ENCODE results near the gene NXNL1. TPM values are rescaled to one million over a fixed set of nuclear protein-coding genes. Genes with fewer than 3 reads are reported as not detected.

Gene NXNL1
- total and polyA plus RNA-seq, 2 of the 8 experiments (the other 6 are each of a cell fraction or from before 2014, with no cell fraction given), result not detected

- no peaks in the 10 kb centered on the region for H3K79me1 ChIP-seq (ENCODE audit: low read depth, low read length)
- H3K27me3 ChIP-seq (replicated peaks in 1 of 4; ENCODE audit: control insufficient read depth in 3 of 4, extremely low read depth in 1 of 4, insufficient read depth in 3 of 4, low read length in 3 of 4), result peaks cover 0 to 6% (median 0%) of the 10 kb centered on the region in 4 experiments; a peak in 2 of 7 replicates
- no peak overlapping the region for H3K4me3 ChIP-seq (ENCODE audit: extremely low read depth in 1 of 4, insufficient read depth in 2 of 4, low read depth in 3 of 4, low read length in 4 of 4)
- H2AK5ac ChIP-seq (ENCODE audit: low read depth, low read length), result no peak overlapping the region
- H4K91ac ChIP-seq (replicated peaks; ENCODE audit: insufficient read length, low read length), result no peak overlapping the region
- H4K5ac ChIP-seq (ENCODE audit: insufficient read length, low read depth, low read length), result no peak overlapping the region
- H3K36me3 ChIP-seq (ENCODE audit: control insufficient read depth in 2 of 4, insufficient read depth in 4 of 4, low read length in 3 of 4), result peaks cover 0 to 7% (median 0%) of the 10 kb centered on the region in 4 experiments; a peak in 2 of 8 replicates
- no peak overlapping the region for H3K4me2 ChIP-seq (ENCODE audit: insufficient read depth in 1 of 2, low read depth in 2 of 2, low read length in 2 of 2)
- no peak overlapping the region for H3K18ac ChIP-seq (ENCODE audit: extremely low read depth, low read length)
- H3K27ac ChIP-seq (ENCODE audit: low read depth, low read length), result no peak overlapping the region
- no peaks in the 10 kb centered on the region for H4K20me1 ChIP-seq (replicated peaks in 1 of 2; ENCODE audit: control insufficient read depth in 1 of 2, insufficient read depth in 2 of 2, low read length in 2 of 2)
- CTCF ChIA-PET (ENCODE audit: partially characterized antibody), result interaction anchor here (0.6 to 1.4 kb wide), 2 partner anchors 43 to 84 kb away, joined by 3 to 5 read pairs; no protein-coding TSS in a partner anchor
- no peak overlapping the region for H2AFZ ChIP-seq (ENCODE audit: low read length)
- H2BK20ac ChIP-seq (ENCODE audit: low read length), result no peak overlapping the region
- H3K9me3 ChIP-seq (ENCODE audit: insufficient read depth in 2 of 2, low read depth in 1 of 2, low read length in 1 of 2), result no peaks in the 10 kb centered on the region
- no peak overlapping the region for H3K56ac ChIP-seq (replicated peaks; ENCODE audit: insufficient read length, low read depth, low read length)
- H3K23me2 ChIP-seq (ENCODE audit: low read depth, low read length), result no peaks in the 10 kb centered on the region; the same call in 1 of the 2 replicates
- no peak overlapping the region for H2BK15ac ChIP-seq (ENCODE audit: low read length)
- no peaks in the 10 kb centered on the region for H3K79me2 ChIP-seq (ENCODE audit: control insufficient read depth in 1 of 2, insufficient read depth in 2 of 2, low read length in 2 of 2)
- POLR2A ChIA-PET (ENCODE audit: partially characterized antibody), result interaction anchor here (1.0 to 1.6 kb wide), 3 partner anchors 10 to 380 kb away, joined by 3 to 10 read pairs (median 4); no protein-coding TSS in a partner anchor
- no peak overlapping the region for H3K4ac ChIP-seq (replicated peaks; ENCODE audit: insufficient read length, low read depth, low read length)
- H4K8ac ChIP-seq (ENCODE audit: extremely low read depth, insufficient read depth, low read length), result no peak overlapping the region; the same call in 1 of the 2 replicates
- peaks cover 0 to 9% (median 3%) of the 10 kb centered on the region in 4 experiments; a peak in 5 of 7 replicates for H3K4me1 ChIP-seq (replicated peaks in 1 of 4; ENCODE audit: control insufficient read depth in 3 of 4, insufficient read depth in 4 of 4, low read length in 3 of 4)
- WGBS, 2 experiments (ENCODE audit: extremely low coverage in 1 of 2, insufficient coverage in 1 of 2, insufficient read length in 1 of 2, insufficient replicate concordance in 2 of 2, low coverage in 1 of 2, low lambda C conversion rate in 2 of 2, missing lambda C conversion rate in 1 of 2), result 87% methylated on average over 11 of the region's 11 CpGs; no CpG with 5 or more reads in 1 of the 2 experiments
- no peak overlapping the region for H2BK120ac ChIP-seq (replicated peaks; ENCODE audit: low read depth, low read length)
- H3K23ac ChIP-seq (ENCODE audit: insufficient read length), result no peak overlapping the region
- no peak overlapping the region for H2BK12ac ChIP-seq (ENCODE audit: low read depth, low read length)
- FAIRE-seq, result no peak
- no peak for DNase-seq (ENCODE audit: low read depth in 1 of 2, low spot score in 2 of 2)
- H2BK5ac ChIP-seq (ENCODE audit: low read depth, low read length), result no peak overlapping the region
- H3K14ac ChIP-seq (ENCODE audit: insufficient read length), result no peak overlapping the region
- H3K9ac ChIP-seq (replicated peaks in 1 of 4; ENCODE audit: extremely low read depth in 1 of 4, low read depth in 3 of 4, low read length in 3 of 4), result no peak overlapping the region
- no peak for TF ChIP-seq SIX5 (IDR thresholded peaks at IDR 0.05; ENCODE audit: low read depth, low read length)
- TF ChIP-seq POLR2A (IDR thresholded peaks at IDR 0.05; ENCODE audit: control extremely low read depth in 1 of 2, low read depth in 2 of 2, low read length in 2 of 2), result no peak
- no peak for TF ChIP-seq RAD21 (IDR thresholded peaks at IDR 0.05 in 1 of 2, conservative IDR thresholded peaks at IDR 0.05 in 1 of 2; ENCODE audit: low read depth in 2 of 2, low read length in 2 of 2)
Observed at GRCh38 chr19:17411801-17412200, 48.9 kb downstream of the NXNL1 start.

Measured in H1 (cell line).